ENCODE results near the gene C3orf18. TPM values are rescaled to one million over a fixed set of nuclear protein-coding genes. Genes with fewer than 3 reads are reported as not detected.

C3orf18 gene
- total and polyA plus RNA-seq, 2 donors: 4.3 to 4.5 TPM

GRCh38 chr3:50534681-50535330 is 32.7 kb downstream of the C3orf18 start:
- no peaks in the 10 kb centered on the region for H3K9me3 ChIP-seq (ENCODE audit: control insufficient read depth in 2 of 2, insufficient read depth in 1 of 2, low read length in 1 of 2)
- WGBS: 91% methylated on average over 9 of the region's 9 CpGs
- no peaks in the 10 kb centered on the region for H3K36me3 ChIP-seq (ENCODE audit: control insufficient read depth in 2 of 2, insufficient read depth in 2 of 2, low read length in 1 of 2)
- DNase-seq (ENCODE audit: low read depth in 6 of 9, low spot score in 9 of 9): no peak
- H3K4me1 ChIP-seq (ENCODE audit: control insufficient read depth in 2 of 2, insufficient read depth in 2 of 2, low read length in 2 of 2): peaks cover 0 to 3% of the 10 kb centered on the region in 2 donors
- no peak overlapping the region for H3K27ac ChIP-seq (ENCODE audit: low read depth in 1 of 2, low read length in 1 of 2)
- no peak overlapping the region for H3K4me3 ChIP-seq (ENCODE audit: low read length in 2 of 2)
- H3K27me3 ChIP-seq (ENCODE audit: control insufficient read depth in 2 of 2, insufficient read depth in 1 of 2, low read length in 1 of 2): peaks cover 11 to 92% of the 10 kb centered on the region in 2 donors

GRCh38 chr3:50533807-50534461 is 33.6 kb downstream of the C3orf18 start:
- peaks cover 11 to 92% of the 10 kb centered on the region in 2 donors for H3K27me3 ChIP-seq (ENCODE audit: control insufficient read depth in 2 of 2, insufficient read depth in 1 of 2, low read length in 1 of 2)
- H3K4me1 ChIP-seq (ENCODE audit: control insufficient read depth in 2 of 2, insufficient read depth in 2 of 2, low read length in 2 of 2): no peaks in the 10 kb centered on the region
- no peak overlapping the region for H3K4me3 ChIP-seq (ENCODE audit: low read length in 2 of 2)
- H3K27ac ChIP-seq (ENCODE audit: low read depth in 1 of 2, low read length in 1 of 2): no peak overlapping the region
- H3K36me3 ChIP-seq (ENCODE audit: control insufficient read depth in 2 of 2, insufficient read depth in 2 of 2, low read length in 1 of 2): no peaks in the 10 kb centered on the region
- 88% methylated on average over 9 of the region's 9 CpGs for WGBS
- no peaks in the 10 kb centered on the region for H3K9me3 ChIP-seq (ENCODE audit: control insufficient read depth in 2 of 2, insufficient read depth in 1 of 2, low read length in 1 of 2)
- no peak for DNase-seq (ENCODE audit: low read depth in 6 of 9, low spot score in 9 of 9)

GRCh38 chr3:50533316-50533715 is 34.2 kb downstream of the C3orf18 start:
- Histone ChIP-seq H3K4me3 (ENCODE audit: low read length in 2 of 2) (no peak overlapping the region), H3K36me3 (ENCODE audit: control insufficient read depth in 2 of 2, insufficient read depth in 2 of 2, low read length in 1 of 2) (no peaks in the 10 kb centered on the region), H3K27ac (ENCODE audit: low read depth in 1 of 2, low read length in 1 of 2) (no peak overlapping the region), H3K4me1 (ENCODE audit: control insufficient read depth in 2 of 2, insufficient read depth in 2 of 2, low read length in 2 of 2) (no peaks in the 10 kb centered on the region), H3K9me3 (ENCODE audit: control insufficient read depth in 2 of 2, insufficient read depth in 1 of 2, low read length in 1 of 2) (no peaks in the 10 kb centered on the region), H3K27me3 (ENCODE audit: control insufficient read depth in 2 of 2, insufficient read depth in 1 of 2, low read length in 1 of 2) (peaks cover 11 to 92% of the 10 kb centered on the region in 2 donors)
- no peak for DNase-seq (ENCODE audit: low read depth in 6 of 9, low spot score in 9 of 9)
- 87% methylated on average over 13 of the region's 13 CpGs for WGBS

- DNase-seq (ENCODE audit: low read depth in 6 of 9, low spot score in 9 of 9): no peak
- no peaks in the 10 kb centered on the region for H3K4me1 ChIP-seq (ENCODE audit: control insufficient read depth in 2 of 2, insufficient read depth in 2 of 2, low read length in 2 of 2)
- H3K27ac ChIP-seq (ENCODE audit: low read depth in 1 of 2, low read length in 1 of 2): no peak overlapping the region
- WGBS: 96% methylated on average over 9 of the region's 9 CpGs
- no peaks in the 10 kb centered on the region for H3K9me3 ChIP-seq (ENCODE audit: control insufficient read depth in 2 of 2, insufficient read depth in 1 of 2, low read length in 1 of 2)
- peaks cover 11 to 87% of the 10 kb centered on the region in 2 donors for H3K27me3 ChIP-seq (ENCODE audit: control insufficient read depth in 2 of 2, insufficient read depth in 1 of 2, low read length in 1 of 2)
- H3K36me3 ChIP-seq (ENCODE audit: control insufficient read depth in 2 of 2, insufficient read depth in 2 of 2, low read length in 1 of 2): no peaks in the 10 kb centered on the region
- H3K4me3 ChIP-seq (ENCODE audit: low read length in 2 of 2): no peak overlapping the region
Observed at GRCh38 chr3:50532062-50532705, 35.4 kb downstream of the C3orf18 start.

GRCh38 chr3:50531201-50531600 is 36.3 kb downstream of the C3orf18 start:
- no peak for DNase-seq (ENCODE audit: low read depth in 6 of 9, low spot score in 9 of 9)
- H3K27ac ChIP-seq (ENCODE audit: low read depth in 1 of 2, low read length in 1 of 2): no peak overlapping the region
- H3K4me1 ChIP-seq (ENCODE audit: control insufficient read depth in 2 of 2, insufficient read depth in 2 of 2, low read length in 2 of 2): no peaks in the 10 kb centered on the region
- H3K36me3 ChIP-seq (ENCODE audit: control insufficient read depth in 2 of 2, insufficient read depth in 2 of 2, low read length in 1 of 2): no peaks in the 10 kb centered on the region
- no peak overlapping the region for H3K4me3 ChIP-seq (ENCODE audit: low read length in 2 of 2)
- H3K9me3 ChIP-seq (ENCODE audit: control insufficient read depth in 2 of 2, insufficient read depth in 1 of 2, low read length in 1 of 2): no peaks in the 10 kb centered on the region
- 91% methylated on average over 4 of the region's 4 CpGs for WGBS
- peaks cover 11 to 81% of the 10 kb centered on the region in 2 donors for H3K27me3 ChIP-seq (ENCODE audit: control insufficient read depth in 2 of 2, insufficient read depth in 1 of 2, low read length in 1 of 2)

- no peak for DNase-seq (ENCODE audit: low read depth in 6 of 9, low spot score in 9 of 9)
- peaks cover 11 to 77% of the 10 kb centered on the region in 2 donors for H3K27me3 ChIP-seq (ENCODE audit: control insufficient read depth in 2 of 2, insufficient read depth in 1 of 2, low read length in 1 of 2)
- H3K27ac ChIP-seq (ENCODE audit: low read depth in 1 of 2, low read length in 1 of 2): no peak overlapping the region
- H3K36me3 ChIP-seq (ENCODE audit: control insufficient read depth in 2 of 2, insufficient read depth in 2 of 2, low read length in 1 of 2): no peaks in the 10 kb centered on the region
- no peaks in the 10 kb centered on the region for H3K9me3 ChIP-seq (ENCODE audit: control insufficient read depth in 2 of 2, insufficient read depth in 1 of 2, low read length in 1 of 2)
- WGBS: 19% methylated on average over 48 of the region's 48 CpGs
- no peaks in the 10 kb centered on the region for H3K4me1 ChIP-seq (ENCODE audit: control insufficient read depth in 2 of 2, insufficient read depth in 2 of 2, low read length in 2 of 2)
- H3K4me3 ChIP-seq (ENCODE audit: low read length in 2 of 2): no peak overlapping the region
Observed at GRCh38 chr3:50530001-50530970, 37.3 kb downstream of the C3orf18 start.

DNA sequence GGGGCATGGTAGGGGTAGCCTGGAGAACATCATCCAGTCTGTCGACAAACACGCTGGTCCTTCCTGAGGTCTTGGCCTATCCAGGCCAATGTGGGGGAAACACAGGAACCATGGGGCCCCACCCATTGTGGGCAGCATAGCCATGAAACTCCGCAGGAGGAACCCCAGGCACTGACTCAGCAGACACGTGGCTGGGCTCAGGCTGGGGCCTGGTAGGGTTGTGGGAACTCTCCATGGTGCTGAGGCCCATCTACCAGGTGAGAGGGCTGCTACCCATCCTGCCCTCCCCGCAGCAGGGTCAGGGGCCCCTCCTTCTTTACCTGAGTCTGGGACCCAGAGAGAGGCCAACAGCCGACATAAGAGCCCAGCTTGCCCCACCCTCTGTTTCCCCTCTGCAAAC is 41.6 kb downstream of the C3orf18 start:
- no peaks in the 10 kb centered on the region for H3K9me3 ChIP-seq (ENCODE audit: control insufficient read depth in 2 of 2, insufficient read depth in 1 of 2, low read length in 1 of 2)
- peak in 8 of 9 donors; percentile 26 to 66 (median 42) for DNase-seq (ENCODE audit: low read depth in 6 of 9, low spot score in 9 of 9)
- 14% methylated on average over 6 of the region's 6 CpGs for WGBS
- no peaks in the 10 kb centered on the region for H3K4me1 ChIP-seq (ENCODE audit: control insufficient read depth in 2 of 2, insufficient read depth in 2 of 2, low read length in 2 of 2)
- H3K27ac ChIP-seq (ENCODE audit: low read depth in 1 of 2, low read length in 1 of 2): no peak overlapping the region
- peaks cover 7 to 67% of the 10 kb centered on the region in 2 donors for H3K27me3 ChIP-seq (ENCODE audit: control insufficient read depth in 2 of 2, insufficient read depth in 1 of 2, low read length in 1 of 2)
- H3K36me3 ChIP-seq (ENCODE audit: control insufficient read depth in 2 of 2, insufficient read depth in 2 of 2, low read length in 1 of 2): no peaks in the 10 kb centered on the region
- H3K4me3 ChIP-seq (ENCODE audit: low read length in 2 of 2): no peak overlapping the region

DNA sequence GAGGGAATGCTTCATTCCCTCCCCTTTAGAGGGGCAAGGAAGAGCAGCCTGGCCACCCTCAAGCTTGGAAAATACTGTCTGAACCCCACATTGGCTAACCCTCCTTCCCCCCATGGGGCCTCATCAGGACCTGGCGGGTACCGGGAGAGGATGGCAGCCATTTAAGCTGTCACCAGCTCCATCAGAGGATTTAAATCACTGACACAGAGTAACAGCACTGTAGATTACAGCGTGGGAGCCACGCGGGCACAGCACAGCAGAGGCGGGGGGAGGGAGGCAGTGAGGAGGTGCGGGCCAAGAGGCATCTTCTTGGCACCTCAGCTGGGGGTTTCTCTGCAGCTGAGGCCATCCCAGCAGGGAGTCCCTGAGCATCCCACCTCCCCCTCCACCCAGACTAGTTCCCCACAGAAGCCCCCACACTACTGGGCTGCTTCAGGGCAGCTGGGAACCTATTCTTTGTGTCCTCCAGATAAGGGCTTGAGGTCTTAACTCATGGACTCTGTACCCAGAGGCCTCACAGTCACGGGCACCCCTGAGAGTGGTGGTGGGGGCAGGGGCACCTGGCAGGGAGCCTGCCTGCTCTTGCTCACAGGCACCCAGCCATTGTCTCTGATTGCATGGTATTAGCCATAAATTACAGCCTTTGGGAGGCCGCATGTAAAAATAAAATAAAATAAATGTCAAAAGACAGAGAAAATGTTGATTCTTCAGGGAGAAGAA is 42.2 kb downstream of the C3orf18 start:
- no peaks in the 10 kb centered on the region for H3K36me3 ChIP-seq (ENCODE audit: control insufficient read depth in 2 of 2, insufficient read depth in 2 of 2, low read length in 1 of 2)
- no peak overlapping the region for H3K27ac ChIP-seq (ENCODE audit: low read depth in 1 of 2, low read length in 1 of 2)
- no peaks in the 10 kb centered on the region for H3K9me3 ChIP-seq (ENCODE audit: control insufficient read depth in 2 of 2, insufficient read depth in 1 of 2, low read length in 1 of 2)
- 87% methylated on average over 9 of the region's 9 CpGs for WGBS
- H3K4me1 ChIP-seq (ENCODE audit: control insufficient read depth in 2 of 2, insufficient read depth in 2 of 2, low read length in 2 of 2): no peaks in the 10 kb centered on the region
- no peak for DNase-seq (ENCODE audit: low read depth in 6 of 9, low spot score in 9 of 9)
- no peak overlapping the region for H3K4me3 ChIP-seq (ENCODE audit: low read length in 2 of 2)
- peaks cover under 1 to 65% of the 10 kb centered on the region in 2 donors for H3K27me3 ChIP-seq (ENCODE audit: control insufficient read depth in 2 of 2, insufficient read depth in 1 of 2, low read length in 1 of 2)

All from thymus (tissue), 11 donors.